ENCODE measurements around the gene TMEM175.
"Not testable (repeated sequence)": the region's sequence is repeated elsewhere in the genome, so short reads cannot be mapped to it uniquely, and the experiment has no call there.

Gene TMEM175

GRCh38 chr4:992297-993110 lies 60.2 kb downstream of the TMEM175 start:
- no peak for DNase-seq

DNA sequence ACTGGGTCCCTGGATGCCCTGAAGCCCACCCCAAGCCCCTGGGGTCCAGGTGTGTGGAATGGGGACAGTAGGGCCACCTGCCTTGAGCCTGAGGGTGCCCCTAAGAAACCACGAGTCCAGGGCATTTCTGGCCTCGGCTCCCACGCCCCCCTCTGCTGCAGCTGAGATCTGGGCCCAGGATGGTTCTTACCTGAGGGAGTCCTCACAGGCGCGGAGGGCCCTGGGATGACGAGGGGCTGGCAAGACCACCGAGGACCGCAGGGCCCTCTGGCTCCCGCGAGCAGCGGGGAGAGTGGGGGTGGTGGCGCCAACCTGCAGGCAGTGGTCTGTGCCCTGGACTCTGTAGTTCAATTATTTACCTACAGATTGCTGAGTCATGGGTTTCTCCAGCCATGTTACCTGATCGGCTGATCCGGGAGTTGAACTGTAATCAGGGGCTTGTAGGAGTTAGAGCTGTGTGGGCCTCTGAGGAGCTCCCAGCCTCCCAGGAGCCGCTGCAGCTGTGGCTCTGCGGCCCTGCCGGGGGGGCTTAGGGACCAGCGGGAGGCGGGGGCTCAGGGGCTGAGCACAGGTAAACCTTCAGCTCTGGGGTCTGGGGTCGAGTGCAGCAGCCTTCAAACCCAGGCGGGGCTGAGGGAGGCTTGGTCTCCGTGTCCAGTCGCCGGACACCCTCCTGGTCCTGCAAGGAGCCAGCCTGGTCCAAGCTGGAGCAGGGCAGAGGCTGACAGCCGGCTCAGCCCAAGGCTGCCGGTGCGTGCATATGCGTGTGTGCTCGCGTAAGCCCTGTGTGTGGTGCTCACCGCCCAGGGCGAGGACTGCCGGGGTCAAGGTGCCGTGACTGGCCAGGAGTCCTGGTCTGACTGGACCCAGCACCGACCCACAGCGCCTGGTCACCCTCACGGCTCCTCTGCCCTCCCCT lies 61.1 kb downstream of the TMEM175 start, which contains the start of gene SLC26A1:
TSS of gene SLC26A1 (minus strand) at position 294 of the 919 bp plus-strand sequence. CDS start 1,701 bp downstream, outside the sequence.
- no peak for DNase-seq

DNA sequence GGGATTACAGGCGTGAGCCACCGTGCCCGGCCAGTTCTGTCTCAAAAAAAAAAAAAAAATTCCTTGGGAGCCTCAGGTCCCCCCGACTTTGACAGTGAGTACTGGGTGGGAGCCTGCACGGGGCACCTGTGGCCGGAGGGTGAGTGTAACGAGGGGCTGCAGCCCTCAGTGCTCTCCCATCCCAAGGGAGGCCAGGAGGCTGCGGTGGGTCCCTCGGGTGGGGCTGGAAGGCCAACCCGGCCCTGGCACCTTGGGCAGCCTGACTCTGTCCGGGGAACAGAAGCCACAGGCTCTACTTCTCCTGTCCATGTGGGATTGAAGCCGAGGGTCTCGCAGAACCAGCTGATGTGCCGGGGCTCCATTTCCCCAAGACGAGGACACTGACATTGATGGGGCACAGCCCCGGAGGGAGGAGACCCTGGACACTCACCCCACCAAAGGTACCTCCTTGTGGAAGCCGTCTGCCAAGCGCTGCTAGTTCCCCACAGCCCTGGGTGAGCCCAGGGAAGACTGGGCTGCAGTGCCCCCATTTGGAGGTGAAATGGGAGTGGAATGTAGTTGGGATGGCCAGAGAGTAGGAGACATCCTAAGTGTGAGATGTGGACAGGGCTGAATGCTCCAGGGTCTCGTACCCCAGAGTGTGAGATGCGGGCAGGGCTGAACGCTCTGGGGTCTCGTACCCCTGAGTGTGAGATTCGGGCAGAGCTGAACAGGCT lies 63.2 kb downstream of the TMEM175 start:
- DNase-seq = peak; percentile 1

- DNase-seq = no peak
Observed at GRCh38 chr4:996030-996996, 64.1 kb downstream of the TMEM175 start.

DNA sequence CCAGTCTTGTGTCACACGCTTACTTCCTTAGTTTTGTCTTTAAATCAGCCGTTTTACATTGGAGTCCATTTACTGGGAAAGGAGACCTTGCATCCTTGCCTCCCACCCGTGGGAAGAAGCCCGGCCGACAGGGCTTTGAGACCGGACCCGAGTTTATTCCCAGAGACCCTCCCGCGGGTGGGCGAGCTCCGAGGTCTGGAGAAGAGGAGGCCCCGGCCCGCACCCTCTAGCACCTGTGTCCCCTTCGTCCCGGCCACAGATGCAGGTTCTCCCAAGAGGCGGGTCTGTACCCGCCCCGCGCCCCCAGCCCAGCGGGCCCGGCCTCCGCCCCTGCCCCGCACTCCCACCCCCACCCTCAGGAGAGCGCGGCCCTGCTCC lies 64.7 kb downstream of the TMEM175 start:
- DNase-seq = no peak

DNA sequence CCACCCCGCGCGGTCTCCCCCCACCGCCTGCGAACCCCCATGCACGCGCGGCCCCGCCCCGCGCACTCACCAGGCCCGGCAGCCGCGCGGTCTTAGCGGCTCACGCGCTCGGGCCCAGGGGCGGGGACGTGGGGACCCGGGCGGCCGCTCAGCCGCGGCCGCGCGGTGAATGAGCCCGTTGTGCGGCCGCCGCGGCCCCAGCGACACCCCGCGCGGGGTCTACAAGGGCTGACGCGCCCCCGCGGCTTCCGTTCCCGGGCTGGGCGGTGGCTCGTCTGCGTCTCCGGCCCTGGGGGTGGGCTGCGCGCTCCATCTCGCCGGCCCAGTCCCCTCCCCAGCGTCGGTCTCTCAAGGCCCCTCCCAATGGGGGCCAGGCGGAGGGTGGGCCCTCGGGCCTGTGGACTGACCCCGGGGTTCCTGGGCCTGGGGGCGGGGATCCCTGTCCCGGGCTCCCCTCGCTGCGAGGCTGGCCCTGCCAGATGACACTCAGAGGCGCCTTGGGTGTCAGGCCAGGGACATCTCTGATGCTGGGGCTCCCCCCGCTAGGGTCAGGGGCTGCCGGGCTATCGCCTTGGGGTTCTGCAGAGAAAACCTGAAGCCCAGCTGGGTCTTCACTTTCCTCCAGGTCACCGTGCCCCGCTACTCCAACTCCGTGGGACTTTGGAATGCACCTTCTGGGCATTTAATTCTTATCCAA lies 65.3 kb downstream of the TMEM175 start:
- DNase-seq = peak; percentile 19

- DNase-seq = no peak
Observed at GRCh38 chr4:998096-998691, 65.9 kb downstream of the TMEM175 start.

GRCh38 chr4:999240-999863 lies 67.1 kb downstream of the TMEM175 start:
- not testable (repeated sequence) for DNase-seq

DNA sequence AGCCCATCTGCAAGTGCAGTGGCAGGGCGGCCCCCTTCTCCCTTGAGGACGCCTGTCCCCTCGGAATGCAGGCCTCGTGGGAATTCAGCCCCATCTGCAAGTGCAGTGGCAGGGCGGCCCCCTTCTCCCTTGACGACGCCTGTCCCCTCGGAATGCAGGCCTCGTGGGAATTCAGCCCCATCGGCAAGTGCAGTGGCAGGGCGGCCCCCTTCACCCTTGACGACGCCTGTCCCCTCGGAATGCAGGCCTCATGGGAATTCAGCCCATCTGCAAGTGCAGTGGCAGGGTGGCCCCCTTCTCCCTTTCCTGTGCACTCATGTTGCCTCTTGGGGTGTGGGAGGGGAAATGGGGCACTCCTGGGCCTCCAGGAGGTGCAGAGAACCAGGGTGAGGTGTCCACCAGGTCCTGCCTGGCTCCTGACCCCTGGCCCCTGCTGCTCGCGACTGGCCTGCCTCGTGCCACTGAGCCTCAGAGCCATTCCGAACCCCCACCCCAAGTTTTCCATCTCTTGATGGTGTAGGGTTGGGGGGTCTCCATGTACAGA lies 67.7 kb downstream of the TMEM175 start:
- DNase-seq = no peak

GRCh38 chr4:1000686-1001260 lies 68.5 kb downstream of the TMEM175 start:
- no peak for DNase-seq

GRCh38 chr4:1001561-1002130 lies 69.4 kb downstream of the TMEM175 start:
- no peak for DNase-seq

- DNase-seq = no peak
Observed at GRCh38 chr4:1002131-1002630, 69.9 kb downstream of the TMEM175 start.

GRCh38 chr4:1002631-1003251 lies 70.5 kb downstream of the TMEM175 start:
- no peak for DNase-seq

DNA sequence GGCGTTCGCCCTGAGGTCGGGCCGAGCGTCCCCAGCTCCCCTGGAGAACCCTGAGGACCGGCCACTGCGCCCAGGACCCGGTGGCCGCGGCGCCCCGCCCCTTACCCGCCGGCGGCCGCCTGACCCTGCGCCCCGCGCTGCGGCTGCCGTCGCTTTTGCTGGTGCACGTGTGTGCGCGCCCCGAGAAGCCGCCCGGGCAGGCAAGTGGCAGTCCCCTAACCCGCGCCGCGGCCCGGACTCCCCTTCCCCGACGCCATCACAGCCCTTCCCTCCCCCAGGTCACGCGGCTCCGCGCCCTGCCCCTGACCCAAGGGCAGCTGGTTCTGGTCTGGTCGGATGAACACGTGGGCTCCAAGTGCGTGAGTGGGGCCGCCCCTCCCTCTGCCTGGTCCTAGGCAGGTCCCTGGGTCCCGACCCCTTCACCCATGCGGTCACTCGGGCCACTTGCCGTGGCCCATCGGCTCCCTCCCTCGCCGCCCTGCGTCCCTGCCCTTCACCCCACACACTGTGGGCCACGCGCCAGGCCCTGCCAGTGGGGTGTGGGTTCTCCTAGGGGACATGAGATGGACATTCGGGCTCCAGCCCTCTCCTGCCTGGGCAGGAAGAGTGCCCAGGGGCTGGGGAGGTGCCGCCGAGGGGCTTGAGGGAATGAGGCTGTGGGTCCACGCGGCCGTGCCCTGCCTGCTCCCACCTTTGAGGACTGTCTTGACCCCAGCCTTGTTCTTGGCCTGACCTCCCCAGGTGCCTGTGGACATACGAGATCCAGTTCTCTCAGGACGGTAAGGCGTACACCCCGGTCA lies 71.2 kb downstream of the TMEM175 start:
- no peak for DNase-seq

DNA sequence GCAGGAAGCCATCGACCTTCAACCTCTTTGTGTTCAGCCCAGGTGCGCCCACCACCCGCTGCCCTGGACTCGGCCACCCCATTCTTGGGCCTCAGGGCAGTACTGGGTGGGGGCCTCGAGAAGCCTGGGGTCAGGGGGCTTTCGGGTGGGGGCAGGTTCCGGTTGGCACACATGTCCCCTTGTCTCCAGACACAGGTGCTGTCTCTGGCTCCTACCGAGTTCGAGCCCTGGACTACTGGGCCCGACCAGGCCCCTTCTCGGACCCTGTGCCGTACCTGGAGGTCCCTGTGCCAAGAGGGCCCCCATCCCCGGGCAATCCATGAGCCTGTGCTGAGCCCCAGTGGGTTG lies 71.8 kb downstream of the TMEM175 start:
- no peak for DNase-seq

- DNase-seq = no peak
Observed at GRCh38 chr4:1004557-1005485, 72.6 kb downstream of the TMEM175 start.

GRCh38 chr4:1006856-1007255 lies 74.6 kb downstream of the TMEM175 start:
- no peak for DNase-seq

Measured in CD4-positive, alpha-beta T cell treated with Interleukin-6 for 4 hours (primary cell).